ENCODE results near the gene SSC5D. TPM values are rescaled to one million over a fixed set of nuclear protein-coding genes. Genes with fewer than 3 reads are reported as not detected.
A peak's percentile ranks its signal among the peaks of the same experiment; 100 is the strongest.

The SSC5D gene
- total and polyA plus RNA-seq, 9 of the 15 experiments (the other 6 are each of a cell fraction or from before 2014, with no cell fraction given): 0.04 to 0.71 (median 0.14) TPM; not detected in 2

DNA sequence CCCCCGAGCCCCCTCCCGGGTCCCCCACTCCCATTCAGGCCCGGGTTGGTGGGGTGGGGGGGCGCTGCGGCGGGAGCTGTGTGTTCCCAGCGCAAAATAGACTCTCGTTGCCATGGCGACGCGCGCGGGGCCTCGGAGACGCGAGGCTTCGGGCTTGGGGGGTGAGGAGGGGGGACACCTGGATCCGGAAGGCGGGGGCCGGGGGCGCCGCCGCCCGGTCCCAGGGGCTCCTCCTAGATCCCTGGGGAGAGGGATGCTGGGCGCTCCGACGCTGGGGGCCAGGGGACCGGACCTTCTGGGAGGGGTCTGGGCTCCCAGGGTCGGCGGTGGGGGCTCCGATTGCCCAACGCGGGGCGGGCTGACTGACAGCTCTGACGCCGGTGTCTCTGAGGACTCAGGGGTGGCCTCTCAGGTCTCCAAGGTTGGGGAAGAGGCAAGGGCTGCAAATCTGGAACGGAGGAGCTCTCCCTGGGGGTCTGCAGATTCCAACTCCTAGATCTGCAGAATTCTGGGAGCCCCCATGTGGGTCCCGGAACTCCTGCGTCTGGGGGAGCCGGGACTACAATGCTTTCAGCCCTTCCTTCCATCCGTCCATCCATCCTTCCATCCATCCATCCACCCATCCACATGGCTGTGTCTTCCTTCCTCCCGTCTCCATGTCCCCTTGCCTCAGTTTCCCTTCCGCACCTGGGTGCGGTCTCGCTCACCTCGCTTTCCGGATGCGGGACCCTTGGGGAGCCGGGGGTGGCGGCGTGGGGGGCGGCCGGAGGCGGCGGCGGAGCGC is 36.1 kb upstream of the SSC5D start (continued):
- TF ChIP-seq PTTG1 (tag; IDR thresholded peaks at IDR 0.05; ENCODE audit: low read depth) (no peak), TAF9B (IDR thresholded peaks at IDR 0.05; ENCODE audit: partially characterized antibody) (no peak), CEBPB (tag; IDR thresholded peaks at IDR 0.05) (peak; percentile 73), NCOR1 (IDR thresholded peaks at IDR 0.05) (no peak), MCM7 (IDR thresholded peaks at IDR 0.05) (no peak), ZNF253 (CRISPR knock-in tag; conservative IDR thresholded peaks at IDR 0.05) (no peak), TBL1XR1 (IDR thresholded peaks at IDR 0.05; ENCODE audit: low read length in 2 of 2) (no peak), SRSF7 (optimal IDR thresholded peaks at IDR 0.05; ENCODE audit: low read depth, low read length) (no peak), POLR2H (tag; IDR thresholded peaks at IDR 0.05; ENCODE audit: low read depth) (no peak), RFX1 (IDR thresholded peaks at IDR 0.05) (peak; percentile 88), PCBP1 (IDR thresholded peaks at IDR 0.05; ENCODE audit: low read depth, low read length, poor library complexity, severe bottlenecking) (peak; percentile 16), FOXP1 (CRISPR knock-in tag; IDR thresholded peaks at IDR 0.05) (no peak), ZBTB7A (IDR thresholded peaks at IDR 0.05; ENCODE audit: borderline replicate concordance, control insufficient read depth, low read depth, low read length) (peak; percentile 85), PHB (CRISPR knock-in tag; IDR thresholded peaks at IDR 0.05) (no peak), CBX3 (IDR thresholded peaks at IDR 0.05; ENCODE audit: borderline replicate concordance in 1 of 2, low read length in 2 of 2) (no peak), ZNF12 (CRISPR knock-in tag; IDR thresholded peaks at IDR 0.05) (no peak), SMAD4 (CRISPR knock-in tag; conservative IDR thresholded peaks at IDR 0.05) (no peak), POLR2B (IDR thresholded peaks at IDR 0.05; ENCODE audit: low read depth, partially characterized antibody) (peak; percentile 20), PYGO2 (tag; IDR thresholded peaks at IDR 0.05) (no peak), PKNOX1 (IDR thresholded peaks at IDR 0.05) (peak; percentile 74), SPI1 (IDR thresholded peaks at IDR 0.05; ENCODE audit: borderline replicate concordance, low read depth, low read length) (no peak), OTX1 (CRISPR knock-in tag; IDR thresholded peaks at IDR 0.05) (no peak), HNRNPUL1 (IDR thresholded peaks at IDR 0.05; ENCODE audit: low read length) (no peak), RNF2 (IDR thresholded peaks at IDR 0.05) (no peak), CEBPG (CRISPR knock-in tag; IDR thresholded peaks at IDR 0.05) (peak; percentile 66), CEBPG (tag; conservative IDR thresholded peaks at IDR 0.05 in 1 of 2, IDR thresholded peaks at IDR 0.05 in 1 of 2) (no peak)
- TF ChIP-seq, protein P1, sequence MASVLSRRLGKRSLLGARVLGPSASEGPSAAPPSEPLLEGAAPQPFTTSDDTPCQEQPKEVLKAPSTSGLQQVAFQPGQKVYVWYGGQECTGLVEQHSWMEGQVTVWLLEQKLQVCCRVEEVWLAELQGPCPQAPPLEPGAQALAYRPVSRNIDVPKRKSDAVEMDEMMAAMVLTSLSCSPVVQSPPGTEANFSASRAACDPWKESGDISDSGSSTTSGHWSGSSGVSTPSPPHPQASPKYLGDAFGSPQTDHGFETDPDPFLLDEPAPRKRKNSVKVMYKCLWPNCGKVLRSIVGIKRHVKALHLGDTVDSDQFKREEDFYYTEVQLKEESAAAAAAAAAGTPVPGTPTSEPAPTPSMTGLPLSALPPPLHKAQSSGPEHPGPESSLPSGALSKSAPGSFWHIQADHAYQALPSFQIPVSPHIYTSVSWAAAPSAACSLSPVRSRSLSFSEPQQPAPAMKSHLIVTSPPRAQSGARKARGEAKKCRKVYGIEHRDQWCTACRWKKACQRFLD (CRISPR knock-in tag; IDR thresholded peaks at IDR 0.05): no peak
